Measurements from ENCODE around the gene TPCN1. TPM values are rescaled to one million over a fixed set of nuclear protein-coding genes. Genes with fewer than 3 reads are reported as not detected.

Gene TPCN1
- total RNA-seq, 1 donor from 2014 or later = 57.5 TPM

DNA sequence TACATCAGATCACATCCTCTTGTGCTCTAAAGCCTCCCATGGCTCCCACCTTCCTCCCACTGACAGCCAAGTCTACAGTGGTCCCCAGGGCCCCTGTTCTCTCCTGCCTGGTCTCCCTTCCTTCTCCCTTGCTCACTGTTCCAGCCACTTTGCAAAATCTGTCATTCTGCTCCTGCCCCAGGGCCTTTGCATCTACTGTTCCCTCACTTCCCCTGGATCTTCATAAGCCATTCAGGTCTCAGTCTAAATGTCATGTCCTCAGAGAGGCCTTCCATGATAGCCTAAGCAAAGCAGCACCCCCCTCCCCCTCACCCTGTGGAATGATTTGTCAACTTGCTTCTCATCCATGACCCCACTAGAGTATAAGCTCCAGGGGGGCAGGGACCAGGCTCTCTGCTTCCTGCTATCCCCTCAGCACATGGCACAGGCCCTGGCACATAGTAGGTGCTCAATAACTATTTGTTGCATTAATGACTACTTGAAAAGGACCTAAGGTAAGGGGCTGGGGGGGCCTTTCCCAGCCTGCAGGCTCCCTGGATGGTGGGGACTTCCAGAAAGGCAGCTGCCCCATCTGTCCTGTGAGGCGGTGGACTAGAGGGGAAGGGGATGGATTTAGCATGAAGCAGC lies 108.6 kb downstream of the TPCN1 start:
- intact Hi-C loops (cut with micrococcal nuclease) = loop anchor here (10.0 kb wide), 1 partner anchor 425 kb away; the partner anchor contains the start of gene OAS1

DNA sequence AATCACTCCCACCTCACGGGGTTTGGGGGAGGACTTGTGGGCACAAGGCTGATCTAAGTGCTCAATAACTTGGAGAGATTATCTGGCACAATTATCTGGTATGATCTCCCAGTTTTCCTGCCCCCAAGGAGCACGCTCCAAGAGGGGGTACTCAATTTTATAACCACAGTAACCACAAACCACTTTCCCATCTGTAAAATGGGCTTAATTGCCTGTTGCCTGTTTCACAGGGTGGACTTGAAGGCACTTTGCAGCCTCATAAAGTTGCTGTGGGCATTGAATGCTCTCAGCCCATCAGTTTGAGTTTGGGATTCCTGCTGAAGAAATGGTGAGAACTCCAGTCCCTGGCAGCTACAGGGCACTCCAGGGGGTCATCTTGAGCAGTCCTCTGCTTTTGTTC lies 109.2 kb downstream of the TPCN1 start:
- intact Hi-C loops (cut with micrococcal nuclease) = loop anchor here (10.0 kb wide), 1 partner anchor 426 kb away; the partner anchor contains the start of gene OAS1

DNA sequence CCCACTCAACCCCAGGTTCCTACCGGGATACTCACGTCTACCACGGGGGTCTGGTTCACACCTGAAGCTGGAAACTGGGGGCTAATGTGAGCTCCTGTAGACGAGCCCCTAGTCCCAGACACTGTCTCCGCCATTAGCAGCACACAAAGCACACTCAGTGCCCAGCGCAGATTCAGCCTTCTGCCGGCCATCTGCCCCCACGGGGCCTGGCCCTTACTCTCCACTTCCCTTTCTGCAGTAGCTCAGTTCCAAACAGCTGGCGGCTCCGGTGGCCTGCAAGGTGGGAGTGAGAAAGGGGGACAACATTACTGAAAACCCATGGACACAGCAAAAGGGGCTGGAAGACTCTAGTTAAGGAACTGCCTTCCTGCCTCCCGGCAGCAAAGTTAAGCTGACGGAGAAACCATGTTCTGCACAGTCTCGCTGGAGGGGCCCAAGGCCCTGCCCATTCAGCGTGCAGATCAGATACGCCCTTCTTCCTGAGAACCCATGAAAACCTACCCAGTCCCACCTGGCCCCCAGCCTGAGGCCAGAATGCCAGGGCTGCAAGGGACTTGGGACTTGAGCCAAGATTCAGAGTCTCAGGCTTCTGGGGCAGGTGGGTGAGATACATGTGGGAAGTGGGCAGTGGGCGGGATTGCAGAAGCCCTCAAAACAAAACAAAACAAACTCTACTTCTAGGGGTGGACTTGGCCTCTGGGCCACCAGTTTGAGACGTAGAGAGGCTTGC lies 111.6 kb downstream of the TPCN1 start:
- intact Hi-C loops (cut with micrococcal nuclease) = loop anchor here (10.0 kb wide), 1 partner anchor 428 kb away; the partner anchor contains the start of gene OAS1

DNA sequence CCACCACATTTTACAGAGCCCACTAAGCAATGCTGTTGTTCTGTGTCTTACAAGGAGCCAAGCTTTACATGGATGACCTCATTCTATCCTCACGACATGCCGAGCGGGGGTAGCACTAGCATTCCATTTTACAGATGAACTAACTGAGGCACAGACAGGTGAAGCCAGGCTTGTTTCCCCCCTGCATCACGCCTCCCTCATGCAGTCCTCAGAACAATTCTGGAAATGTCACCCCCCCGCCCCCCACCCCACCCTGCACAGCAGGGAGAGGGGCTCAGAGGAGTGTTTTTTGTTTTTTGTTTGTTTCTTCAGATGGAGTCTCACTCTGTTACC lies 112.1 kb downstream of the TPCN1 start:
- intact Hi-C loops (cut with micrococcal nuclease) = loop anchor here (10.0 kb wide), 1 partner anchor 429 kb away; the partner anchor contains the start of gene OAS1

DNA sequence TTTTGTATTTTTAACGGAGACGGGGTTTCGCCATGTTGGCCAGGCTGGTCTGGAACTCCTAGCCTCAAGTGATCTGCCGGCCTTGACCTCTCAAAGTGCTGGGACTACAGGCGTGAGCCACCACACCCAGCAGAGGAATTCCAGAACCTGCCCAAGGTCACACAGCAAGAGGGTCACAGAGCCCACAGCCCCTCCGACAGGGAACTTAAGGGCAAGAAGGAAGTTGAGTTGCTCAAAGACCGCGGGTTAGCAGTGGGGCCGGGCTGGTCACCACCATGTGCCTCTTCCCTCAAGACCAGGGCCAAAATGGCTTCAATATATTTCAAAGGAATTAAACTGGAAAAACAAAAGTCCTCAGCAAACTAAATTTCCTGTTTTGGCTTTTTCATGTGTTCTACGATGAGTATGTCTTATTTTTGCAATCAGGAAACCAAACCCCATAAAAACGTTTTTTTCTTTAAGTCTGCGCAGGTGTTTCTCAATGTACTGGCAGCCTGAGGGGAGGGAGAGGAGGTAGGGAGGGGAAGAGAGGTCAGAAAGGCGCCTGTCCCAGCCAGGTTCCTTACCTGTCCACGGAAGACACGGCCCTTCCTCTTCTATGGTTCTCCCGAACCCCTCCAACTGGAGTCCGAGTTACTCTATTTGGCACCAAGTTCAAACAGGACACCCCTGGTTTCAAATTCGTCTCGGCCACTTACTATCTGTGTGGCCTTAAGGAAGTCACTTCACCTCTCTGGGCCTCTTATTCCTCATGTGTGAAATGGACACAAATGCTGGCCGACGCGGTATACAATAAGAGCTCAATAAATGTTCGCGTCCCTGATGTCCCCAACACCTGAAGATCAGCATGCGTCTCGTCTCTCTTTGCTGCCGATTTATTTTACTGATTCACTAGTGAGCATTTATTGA lies 112.9 kb downstream of the TPCN1 start:
- intact Hi-C loops (cut with micrococcal nuclease) = loop anchor here (1.0 to 10.0 kb wide), 2 partner anchors 429 to 632 kb away; partner anchors contain the start of genes OAS1 and RBM19

DNA sequence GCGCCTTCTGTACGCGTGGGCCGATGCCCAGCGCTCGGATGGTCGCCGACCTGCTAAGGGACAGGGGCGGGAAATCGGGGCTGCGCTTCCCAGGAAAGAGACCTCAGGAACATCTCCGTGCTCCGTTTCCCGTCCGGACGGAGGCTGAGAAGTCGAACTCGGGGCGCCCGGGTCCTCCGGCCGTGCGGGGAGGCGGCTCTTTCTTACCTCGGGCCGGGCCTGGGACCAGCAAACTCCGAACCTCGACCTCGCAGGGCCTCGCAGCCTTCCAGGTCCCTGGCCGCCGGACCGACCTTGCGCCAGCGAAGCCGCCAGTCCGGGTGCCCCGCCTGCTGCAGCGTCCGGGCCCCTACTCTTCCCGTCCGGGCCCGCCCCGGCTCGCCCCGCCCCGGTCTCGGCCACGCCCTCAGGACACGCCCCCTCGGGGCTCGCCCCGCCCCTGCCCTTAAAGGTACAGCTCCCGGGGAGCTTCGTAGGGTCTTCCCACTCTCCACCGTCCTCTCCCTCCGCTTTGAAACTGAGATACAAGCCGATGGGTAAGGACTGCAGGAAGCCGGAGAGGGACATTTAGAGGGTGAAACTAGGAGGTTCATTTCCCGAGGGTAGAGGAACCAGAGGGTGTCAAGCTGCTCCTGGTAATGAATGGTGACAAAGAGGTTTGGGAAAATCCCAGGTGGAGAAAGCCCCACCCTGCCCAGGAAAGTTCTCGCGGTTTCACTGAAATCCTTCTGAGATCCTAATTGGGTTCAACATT lies 113.7 kb downstream of the TPCN1 start, which contains the start of gene SLC8B1:
TSS of gene SLC8B1 (minus strand) at position 324 of the 754 bp plus-strand sequence. CDS start 2,231 bp downstream, outside the sequence.
- intact Hi-C loops (cut with micrococcal nuclease) = loop anchor here (1.0 to 10.0 kb wide), 9 partner anchors 23 to 631 kb away; partner anchors contain the start of genes DDX54, OAS1, OAS2 and PLBD2

DNA sequence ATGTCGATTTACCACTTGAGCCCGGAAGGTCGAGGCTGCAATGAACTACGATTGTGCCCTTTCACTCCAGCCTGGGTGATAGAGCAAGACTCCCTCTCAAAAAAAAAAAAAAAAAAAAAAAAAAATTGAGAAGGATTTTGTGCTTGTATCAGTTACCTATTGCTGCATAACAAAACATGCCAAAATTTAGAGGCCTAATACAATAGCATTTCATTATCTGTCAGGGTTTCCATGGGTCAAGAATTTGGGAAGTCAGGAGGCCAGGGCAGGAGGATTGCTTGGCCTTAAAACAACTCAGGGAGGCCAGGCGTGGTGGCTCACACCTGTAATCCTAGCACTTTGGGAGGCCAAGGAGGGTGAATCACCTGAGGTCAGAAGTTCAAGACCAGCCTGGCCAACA lies 118.3 kb downstream of the TPCN1 start:
- intact Hi-C loops (cut with micrococcal nuclease) = loop anchor here (10.0 kb wide), 1 partner anchor 435 kb away; the partner anchor contains the start of gene OAS1

DNA sequence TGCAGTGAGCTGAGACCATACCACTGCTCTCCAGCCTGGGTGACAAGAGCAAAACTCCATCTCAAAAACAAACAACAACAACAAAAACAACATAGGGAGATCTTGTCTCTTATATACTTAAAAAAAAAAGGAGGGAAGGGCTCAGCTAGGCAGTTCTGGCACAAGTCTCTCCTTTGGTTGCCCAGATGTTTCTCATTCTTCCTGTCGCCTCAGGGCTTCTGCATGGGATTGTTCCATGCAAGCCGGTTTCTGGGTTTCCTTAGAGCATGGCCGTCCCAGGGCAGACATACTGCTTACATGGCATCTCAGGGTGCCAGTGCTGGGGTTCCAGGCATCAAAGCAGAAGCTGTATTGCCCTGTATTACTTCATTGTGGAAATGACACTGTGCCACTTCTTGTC lies 118.8 kb downstream of the TPCN1 start:
- intact Hi-C loops (cut with micrococcal nuclease) = no loop called here

DNA sequence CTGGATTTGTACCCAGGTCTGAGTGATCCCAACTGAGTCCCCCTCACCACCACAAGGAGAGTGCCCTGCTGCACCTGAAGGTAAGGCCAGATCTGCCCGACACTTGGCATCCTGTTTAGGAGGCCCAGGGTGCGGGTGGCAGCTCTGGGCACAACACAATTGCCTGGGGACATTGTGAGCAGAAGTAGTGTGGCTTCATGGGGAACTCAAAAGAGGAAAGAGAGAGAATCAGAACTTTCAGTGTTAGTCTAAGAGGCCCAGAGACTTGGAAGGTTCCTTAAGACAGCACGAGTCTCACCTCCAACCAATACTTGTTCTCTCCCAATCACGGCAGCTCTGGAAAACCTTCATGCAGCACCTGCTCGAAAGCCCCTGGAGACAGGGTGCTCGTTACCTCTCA lies 120.3 kb downstream of the TPCN1 start:
- intact Hi-C loops (cut with micrococcal nuclease) = no loop called here

DNA sequence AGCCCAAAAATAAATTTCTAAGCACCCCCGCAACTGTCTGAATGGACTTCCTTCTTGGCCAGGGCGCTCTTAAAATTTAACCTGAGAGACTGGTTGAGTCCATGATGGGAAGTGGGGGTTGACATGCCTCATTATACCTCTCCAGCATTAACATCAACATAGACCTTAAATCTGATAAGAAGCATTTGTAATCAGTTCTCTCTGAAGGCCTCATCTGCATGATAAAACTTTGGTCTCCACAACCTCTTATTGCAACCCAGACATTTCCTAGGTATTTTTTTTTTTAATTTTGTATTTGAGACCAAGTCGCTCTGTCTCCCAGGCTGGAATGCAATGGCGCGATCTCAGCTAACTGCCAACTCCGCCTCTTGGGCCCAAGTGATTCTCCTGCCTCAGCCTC lies 124.1 kb downstream of the TPCN1 start:
- intact Hi-C loops (cut with micrococcal nuclease) = no loop called here

DNA sequence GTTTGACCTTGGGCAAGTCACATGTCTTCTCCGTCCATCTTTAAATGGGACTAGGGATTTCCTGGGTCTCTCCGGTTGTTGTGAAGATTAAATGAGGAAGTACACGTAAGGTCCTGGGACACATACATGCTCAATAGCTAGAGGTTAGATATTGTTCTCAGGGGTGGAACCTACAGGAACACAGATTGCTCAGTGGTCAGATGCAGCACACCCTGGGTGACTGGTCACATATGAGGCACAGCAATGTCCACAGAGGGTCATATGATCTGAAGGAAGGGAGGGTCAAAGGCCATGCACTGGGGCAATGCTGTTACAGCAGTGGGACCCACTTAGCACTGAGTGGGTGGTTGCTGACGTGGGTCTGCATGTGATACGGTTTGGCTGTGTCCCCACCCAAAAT lies 125.1 kb downstream of the TPCN1 start:
- intact Hi-C loops (cut with micrococcal nuclease) = no loop called here

DNA sequence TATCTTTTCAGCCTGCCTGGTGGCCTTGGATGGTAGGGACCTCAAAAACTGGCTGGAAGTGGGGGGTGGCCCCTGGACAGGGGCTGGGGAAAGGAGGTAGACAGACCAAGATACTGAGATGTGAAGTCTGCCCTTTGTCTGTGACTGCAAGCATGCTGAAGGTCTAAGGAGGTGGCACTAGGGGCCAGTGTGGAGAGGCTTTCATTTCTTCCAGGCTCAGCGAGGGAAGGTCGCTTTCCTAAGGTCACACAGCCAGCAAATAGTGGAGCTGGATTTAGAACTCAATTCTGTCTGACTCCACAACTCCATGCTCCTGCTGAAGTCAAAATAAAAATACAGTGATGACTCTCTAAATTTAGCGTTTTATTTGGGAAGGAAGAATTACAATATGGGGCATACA lies 125.8 kb downstream of the TPCN1 start:
- intact Hi-C loops (cut with micrococcal nuclease) = no loop called here

DNA sequence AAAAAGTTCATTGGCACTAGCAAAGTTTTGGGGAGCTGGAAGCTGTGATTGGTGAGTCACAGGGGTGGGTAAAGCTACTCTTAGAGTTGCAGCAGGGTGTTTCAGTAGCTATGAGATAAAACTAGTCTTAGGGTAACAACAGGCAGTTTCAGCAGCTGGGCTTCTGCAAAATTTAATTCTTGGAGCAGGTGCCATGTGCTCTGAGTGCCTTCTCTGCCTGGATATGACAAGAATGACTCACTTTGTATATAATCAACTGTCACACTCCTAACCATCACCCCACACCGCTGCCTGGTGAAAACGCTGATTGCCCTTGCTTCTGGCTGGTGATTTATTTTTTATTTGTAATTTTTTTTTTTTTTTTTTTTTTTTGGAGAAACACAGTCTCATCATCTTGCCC lies 126.6 kb downstream of the TPCN1 start:
- intact Hi-C loops (cut with micrococcal nuclease) = no loop called here

Other genes with a start within 250 kb of the TPCN1 start
- 213 and 215 TPM in 2 replicates for gene OAS2, start 242.9 kb upstream of the TPCN1 start, total RNA-seq
- gene DTX1, start 164.7 kb upstream of the TPCN1 start, total RNA-seq = 0.66 TPM in 1 of 2 replicates, not detected in the other
- 0.10 TPM in 1 of 2 replicates, not detected in the other for gene RASAL1, start 85.7 kb upstream of the TPCN1 start, total RNA-seq
- gene CFAP73, start 71.7 kb upstream of the TPCN1 start, total RNA-seq = 0.22 and 0.25 TPM in 2 replicates
- 71.4 and 85.8 TPM in 2 replicates for gene DDX54, start 36.0 kb upstream of the TPCN1 start, total RNA-seq
- 25.1 and 26.0 TPM in 2 replicates for gene RITA1, start 35.7 kb upstream of the TPCN1 start, total RNA-seq
- gene SLC8B1, start 113.6 kb downstream of the TPCN1 start, total RNA-seq = 38.4 and 41.9 TPM in 2 replicates
- 16.8 and 17.9 TPM in 2 replicates for gene PLBD2, start 137.1 kb downstream of the TPCN1 start, total RNA-seq
- not detected in 2 replicates for gene SDS, start 182.4 kb downstream of the TPCN1 start, total RNA-seq
- 1.3 and 2.4 TPM in 2 replicates for gene SDSL, start 200.9 kb downstream of the TPCN1 start, total RNA-seq